CD4-positive, CD25-positive, alpha-beta regulatory T cell (primary cell): ENCODE measurements around the gene SLC35F6. TPM values are rescaled to one million over a fixed set of nuclear protein-coding genes. Genes with fewer than 3 reads are reported as not detected.

Source experiments
- ATAC-seq, 2 donors: fragments of 150-1000 bp; cut with Tn5 transposase; one replicate each; pipeline ENCODE4 v1.10.0; 2021; ENCODE audit warnings: low read depth in 2 of 2, moderate number of reproducible peaks in 2 of 2, moderate library complexity in 1 of 2
- DNase-seq, 3 donors: peaks; one replicate each; pipeline versions ENCODE4 v3.0.0 to v3.0.0-alpha.2; 2012 to 2022; ENCODE audit warnings: mixed read lengths in 1 of 3
- H3K27ac ChIP-seq: one replicate; pipeline ENCODE4 v1.7.0; 2013; ENCODE audit warnings: mild to moderate bottlenecking, low read length; ENCODE audit not compliant: insufficient read depth, poor library complexity, severe bottlenecking
- H3K27me3 ChIP-seq: one replicate; pipeline ENCODE4 v1.7.0; 2013; ENCODE audit warnings: low read length; ENCODE audit not compliant: control insufficient read depth, insufficient read depth
- H3K36me3 ChIP-seq: one replicate; pipeline ENCODE4 v1.7.0; 2013; ENCODE audit warnings: mild to moderate bottlenecking, low read length, moderate library complexity; ENCODE audit not compliant: control insufficient read depth, insufficient read depth
- H3K4me1 ChIP-seq: 2 replicates; pipeline ENCODE4 v1.7.0; 2013; ENCODE audit warnings: mild to moderate bottlenecking, low read length; ENCODE audit not compliant: insufficient read depth, control insufficient read depth, poor library complexity, severe bottlenecking
- H3K4me3 ChIP-seq: one replicate; pipeline ENCODE4 v1.7.0; 2013; ENCODE audit warnings: low read depth, mild to moderate bottlenecking, low read length, moderate library complexity
- H3K9me3 ChIP-seq, 2 experiments: 1 replicate in 1 of 2; 2 replicates in 1 of 2; pipeline ENCODE4 v1.7.0; 2013; ENCODE audit warnings: low read length in 2 of 2, mild to moderate bottlenecking in 1 of 2, moderate library complexity in 1 of 2; ENCODE audit not compliant: control insufficient read depth in 2 of 2
- H3K27ac Mint-ChIP-seq, 3 donors: one replicate each; pipeline ENCODE4 v1.8.0; 2020 to 2022; ENCODE audit warnings: mild to moderate bottlenecking in 3 of 3, mixed read lengths in 3 of 3, moderate library complexity in 2 of 3
- H3K27me3 Mint-ChIP-seq: one replicate; pipeline ENCODE4 v1.8.0; 2022; ENCODE audit warnings: mild to moderate bottlenecking, mixed read lengths
- H3K36me3 Mint-ChIP-seq: one replicate; pipeline ENCODE4 v1.8.0; 2020; ENCODE audit warnings: mixed read lengths
- H3K4me1 Mint-ChIP-seq, 4 donors: one replicate each; pipeline ENCODE4 v1.8.0; 2020 to 2022; ENCODE audit warnings: mixed read lengths in 4 of 4, mild to moderate bottlenecking in 1 of 4
- H3K4me3 Mint-ChIP-seq, 4 donors: one replicate each; pipeline ENCODE4 v1.8.0; 2020 to 2022; ENCODE audit warnings: mild to moderate bottlenecking in 4 of 4, mixed read lengths in 4 of 4, moderate library complexity in 3 of 4
- H3K9me3 Mint-ChIP-seq, 7 donors: one replicate each; pipeline ENCODE4 v1.8.0; 2020 to 2022; ENCODE audit warnings: mixed read lengths in 7 of 7, mild to moderate bottlenecking in 3 of 7, moderate library complexity in 2 of 7
- polyA plus RNA-seq, 4 donors: library from polyadenylated mRNA; unstranded; fragments of 300-500 nt; fragmentation: Illumina TruSeq; gene quantifications; one replicate each; pipeline ENCODE4 v1.2.3, GENCODE V29; 2021
- total RNA-seq: library from RNA; stranded (reverse); gene quantifications from one replicate; pipeline ENCODE4 v1.2.3, GENCODE V29; 2022

SLC35F6 gene, protein sequence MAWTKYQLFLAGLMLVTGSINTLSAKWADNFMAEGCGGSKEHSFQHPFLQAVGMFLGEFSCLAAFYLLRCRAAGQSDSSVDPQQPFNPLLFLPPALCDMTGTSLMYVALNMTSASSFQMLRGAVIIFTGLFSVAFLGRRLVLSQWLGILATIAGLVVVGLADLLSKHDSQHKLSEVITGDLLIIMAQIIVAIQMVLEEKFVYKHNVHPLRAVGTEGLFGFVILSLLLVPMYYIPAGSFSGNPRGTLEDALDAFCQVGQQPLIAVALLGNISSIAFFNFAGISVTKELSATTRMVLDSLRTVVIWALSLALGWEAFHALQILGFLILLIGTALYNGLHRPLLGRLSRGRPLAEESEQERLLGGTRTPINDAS
- total RNA-seq: 21.2 TPM
- 1 to 10 TPM; 5.7 to 7.9 (median 7.1) TPM for polyA plus RNA-seq

GRCh38 chr2:26764078-26764887 lies at the start of gene SLC35F6:
Gene SLC35F6, plus strand, starts transcription at chr2:26764284. Its CDS starts 66 bp downstream, at chr2:26764350.
- peak; percentile 81 to 88 (median 85) for DNase-seq
- peak; percentile 94 to 96 for ATAC-seq
- H3K27ac Mint-ChIP-seq: peak within 1 kb of the TSS; percentile 86 to 94 (median 93)
- no peaks in the 10 kb centered on the region for H3K27me3 ChIP-seq
- peaks cover 9% of the 10 kb centered on the region for H3K27me3 Mint-ChIP-seq
- peak within 1 kb of the TSS; percentile 81 for H3K27ac ChIP-seq
- H3K4me3 ChIP-seq: peak within 1 kb of the TSS; percentile 83
- H3K36me3 Mint-ChIP-seq: no peaks in the 10 kb centered on the region
- peaks cover 7 to 54% (median 26%) of the 10 kb centered on the region in 4 donors for H3K4me1 Mint-ChIP-seq
- peak within 1 kb of the TSS; percentile 96 to 97 (median 96) for H3K4me3 Mint-ChIP-seq
- peaks cover 31% of the 10 kb centered on the region for H3K4me1 ChIP-seq
- H3K9me3 ChIP-seq: no peaks in the 10 kb centered on the region
- H3K36me3 ChIP-seq: no peaks in the 10 kb centered on the region
- no peaks in the 10 kb centered on the region for H3K9me3 Mint-ChIP-seq

DNA sequence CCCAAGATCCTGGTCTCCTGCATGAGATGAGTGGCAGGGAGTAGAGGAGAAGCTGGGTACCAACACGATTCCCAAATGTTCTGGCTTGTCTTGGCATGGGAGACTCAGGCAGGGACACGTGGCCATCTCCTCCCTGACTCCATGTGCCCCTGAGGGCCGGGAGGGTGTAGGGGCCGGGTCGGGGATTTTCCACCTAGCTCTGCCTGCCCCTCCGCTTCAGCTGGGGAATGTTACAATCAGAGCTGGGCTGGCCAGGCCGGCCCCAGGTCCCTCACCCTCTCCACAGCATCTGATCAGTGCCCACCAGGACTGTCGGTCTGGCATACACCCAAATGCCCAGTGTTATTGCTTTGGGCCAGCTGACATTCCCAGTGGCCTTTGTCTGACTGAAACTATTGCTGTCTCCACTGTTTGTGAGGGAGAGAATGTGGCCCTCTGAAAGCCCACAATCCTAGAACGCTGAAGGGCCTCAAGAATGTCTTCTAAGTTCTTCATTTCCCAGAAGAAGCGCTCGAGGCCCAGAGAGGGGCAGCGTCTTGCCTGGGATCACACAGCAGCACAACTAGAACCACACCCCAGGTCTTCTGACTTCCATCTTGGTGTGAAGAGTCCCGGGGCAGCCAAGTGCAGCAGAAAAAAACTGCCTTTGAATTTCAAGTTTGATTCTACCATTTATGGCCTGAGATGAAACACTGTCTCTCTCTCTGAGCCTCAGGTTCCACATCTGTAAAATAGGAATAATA lies 48.4 kb upstream of the SLC35F6 start:
- H3K4me1 Mint-ChIP-seq: no peaks in the 10 kb centered on the region
- H3K4me1 ChIP-seq: no peaks in the 10 kb centered on the region
- ATAC-seq (no peak), DNase-seq (no peak)
- H3K9me3 ChIP-seq: no peaks in the 10 kb centered on the region
- no peak overlapping the region for H3K4me3 ChIP-seq
- no peaks in the 10 kb centered on the region for H3K27me3 ChIP-seq
- H3K27me3 Mint-ChIP-seq: peaks cover 4% of the 10 kb centered on the region
- no peak overlapping the region for H3K4me3 Mint-ChIP-seq
- H3K36me3 ChIP-seq: no peaks in the 10 kb centered on the region
- H3K27ac Mint-ChIP-seq: no peak overlapping the region
- peaks cover 0 to 4% (median 0%) of the 10 kb centered on the region in 7 donors for H3K9me3 Mint-ChIP-seq
- no peaks in the 10 kb centered on the region for H3K36me3 Mint-ChIP-seq
- H3K27ac ChIP-seq: no peak overlapping the region

- no peaks in the 10 kb centered on the region for H3K4me1 ChIP-seq
- no peak overlapping the region for H3K4me3 ChIP-seq
- no peaks in the 10 kb centered on the region for H3K27me3 ChIP-seq
- Mint-ChIP-seq H3K4me1 (no peaks in the 10 kb centered on the region), H3K9me3 (peaks cover 0 to 4% (median 0%) of the 10 kb centered on the region in 7 donors), H3K4me3 (no peak overlapping the region), H3K27me3 (peaks cover 4% of the 10 kb centered on the region), H3K27ac (no peak overlapping the region), H3K36me3 (no peaks in the 10 kb centered on the region)
- ATAC-seq (no peak), DNase-seq (no peak)
- H3K36me3 ChIP-seq: no peaks in the 10 kb centered on the region
- H3K9me3 ChIP-seq: no peaks in the 10 kb centered on the region
- H3K27ac ChIP-seq: no peak overlapping the region
Measured at GRCh38 chr2:26716340-26716739, 47.7 kb upstream of the SLC35F6 start.

- H3K4me3 Mint-ChIP-seq: no peak overlapping the region
- DNase-seq (no peak), ATAC-seq (no peak)
- Histone ChIP-seq H3K4me3 (no peak overlapping the region), H3K4me1 (no peaks in the 10 kb centered on the region), H3K27me3 (no peaks in the 10 kb centered on the region), H3K36me3 (no peaks in the 10 kb centered on the region), H3K27ac (no peak overlapping the region), H3K9me3 (no peaks in the 10 kb centered on the region)
- peaks cover 0 to 4% (median 0%) of the 10 kb centered on the region in 7 donors for H3K9me3 Mint-ChIP-seq
- no peaks in the 10 kb centered on the region for H3K36me3 Mint-ChIP-seq
- H3K4me1 Mint-ChIP-seq: no peaks in the 10 kb centered on the region
- H3K27ac Mint-ChIP-seq: no peak overlapping the region
- H3K27me3 Mint-ChIP-seq: peaks cover 4% of the 10 kb centered on the region
Measured at GRCh38 chr2:26716769-26717168, 47.3 kb upstream of the SLC35F6 start.

DNA sequence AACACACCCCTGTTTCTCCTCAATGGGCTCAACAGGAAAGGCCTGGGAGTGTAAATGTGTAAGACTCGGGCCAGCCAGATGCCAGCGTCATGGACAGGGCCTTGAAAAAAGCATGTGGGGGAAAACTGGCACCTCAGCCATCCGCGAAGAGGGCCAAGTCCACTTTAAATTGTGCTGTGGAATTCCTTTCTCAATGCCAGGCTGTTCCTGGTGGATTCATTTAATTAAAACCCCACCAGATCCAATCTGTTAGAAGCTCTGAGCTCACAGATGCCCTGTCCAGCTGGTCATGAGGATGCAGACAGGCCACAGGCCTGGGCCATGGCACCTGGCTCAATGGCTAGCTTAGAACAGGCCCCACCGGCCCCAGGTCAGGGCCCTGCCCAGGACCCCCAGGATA lies 46.7 kb upstream of the SLC35F6 start:
- DNase-seq: no peak
- H3K4me3 ChIP-seq: no peak overlapping the region
- no peak for ATAC-seq
- H3K27ac ChIP-seq: no peak overlapping the region
- Mint-ChIP-seq H3K27ac (no peak overlapping the region), H3K9me3 (peaks cover 0 to 4% (median 0%) of the 10 kb centered on the region in 7 donors), H3K36me3 (no peaks in the 10 kb centered on the region), H3K4me1 (no peaks in the 10 kb centered on the region), H3K4me3 (no peak overlapping the region), H3K27me3 (no peaks in the 10 kb centered on the region)
- H3K36me3 ChIP-seq: no peaks in the 10 kb centered on the region
- H3K9me3 ChIP-seq: no peaks in the 10 kb centered on the region
- no peaks in the 10 kb centered on the region for H3K27me3 ChIP-seq
- H3K4me1 ChIP-seq: no peaks in the 10 kb centered on the region

DNA sequence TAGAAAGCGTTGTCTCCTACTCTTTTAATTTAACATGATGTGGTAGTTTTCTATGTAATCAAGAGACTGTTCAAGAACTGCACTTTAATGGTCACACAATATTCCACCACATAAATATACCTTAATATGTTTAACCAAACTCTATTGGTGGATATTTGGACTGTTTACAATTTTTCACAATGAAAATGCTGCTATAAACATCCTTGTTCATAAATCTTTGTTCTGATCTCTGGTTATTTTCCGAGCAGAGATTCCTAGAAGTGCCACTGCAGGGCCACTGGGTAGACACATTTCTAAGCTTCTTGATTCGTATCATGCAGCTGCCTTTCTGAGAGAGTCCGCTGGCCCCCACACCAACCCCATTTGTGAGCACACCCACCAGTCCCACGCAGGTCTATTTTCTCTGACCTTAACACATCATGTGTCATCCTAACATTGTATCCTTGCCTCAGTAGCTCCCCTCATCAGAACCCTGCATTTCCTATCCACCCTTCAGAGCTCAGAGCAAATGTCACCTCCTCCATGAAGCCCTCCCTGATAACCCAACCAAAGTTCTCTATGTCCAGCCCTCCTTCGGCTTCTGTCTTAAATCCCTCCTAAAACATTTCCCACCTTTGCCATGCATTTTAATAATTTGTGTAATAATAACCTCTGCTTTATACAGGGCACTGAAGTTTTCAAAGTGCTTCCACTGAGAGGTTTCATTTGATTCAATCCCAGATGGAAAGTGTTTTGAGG lies 45.0 kb upstream of the SLC35F6 start:
- Histone ChIP-seq H3K9me3 (no peaks in the 10 kb centered on the region), H3K36me3 (no peaks in the 10 kb centered on the region), H3K27me3 (no peaks in the 10 kb centered on the region), H3K27ac (no peak overlapping the region), H3K4me3 (no peak overlapping the region), H3K4me1 (no peaks in the 10 kb centered on the region)
- Mint-ChIP-seq H3K36me3 (no peaks in the 10 kb centered on the region), H3K27me3 (no peaks in the 10 kb centered on the region), H3K27ac (no peak overlapping the region), H3K4me3 (no peak overlapping the region), H3K9me3 (peaks cover 0 to 4% (median 0%) of the 10 kb centered on the region in 7 donors), H3K4me1 (no peaks in the 10 kb centered on the region)
- no peak for DNase-seq
- ATAC-seq: no peak
